ENCODE measurements around the gene SND1.

Gene SND1

DNA sequence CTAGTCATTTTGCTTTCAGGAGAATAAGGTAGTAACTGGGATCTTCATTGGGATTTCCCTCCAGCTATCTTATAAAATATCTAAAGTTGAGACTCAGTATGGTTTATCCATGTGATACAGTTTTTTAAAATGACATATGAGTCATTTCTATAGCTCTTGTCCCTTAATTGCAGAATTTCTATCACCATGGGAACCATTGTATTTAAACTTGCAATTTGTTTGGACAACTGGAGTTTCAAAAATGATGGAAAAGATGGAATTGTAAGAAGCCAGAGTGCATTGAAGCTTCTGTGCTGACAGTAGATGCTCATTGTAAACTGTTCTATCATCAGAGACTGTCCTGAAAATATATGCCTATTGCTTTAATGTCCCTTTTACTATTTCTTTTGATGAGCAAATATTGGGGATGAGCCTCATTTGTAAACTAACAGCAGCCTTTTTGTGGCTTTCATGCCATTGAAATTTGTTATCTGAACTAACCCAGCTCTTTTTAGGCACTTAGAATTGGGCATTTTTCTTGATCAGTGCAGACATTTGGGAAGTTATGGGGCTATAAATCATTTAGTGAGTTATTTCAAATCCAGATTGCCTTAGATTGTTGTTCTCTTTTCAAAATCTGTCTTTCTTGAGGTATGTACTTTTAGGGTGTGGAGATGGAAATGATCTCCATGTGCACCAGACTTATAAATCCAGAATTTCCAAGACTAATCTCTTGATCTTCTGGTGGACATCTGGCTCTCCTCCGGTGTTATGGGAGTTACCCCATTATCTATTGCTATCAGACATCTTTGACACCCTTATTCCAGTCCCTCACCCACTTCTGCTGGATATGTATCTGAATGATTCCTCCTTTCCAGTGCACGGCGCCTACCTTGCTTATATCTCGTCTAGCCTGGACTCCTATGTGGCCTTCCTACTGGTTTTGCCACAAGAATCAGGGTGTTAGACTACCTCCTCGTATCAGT, 159.0 kb downstream of the SND1 start (continued):
- TF ChIP-seq ZC3H10 (CRISPR knock-in tag; IDR thresholded peaks at IDR 0.05) (no peak), OSR1 (CRISPR knock-in tag; IDR thresholded peaks at IDR 0.05) (no peak), SNAI2 (CRISPR knock-in tag; IDR thresholded peaks at IDR 0.05) (no peak), ZFP30 (CRISPR knock-in tag; IDR thresholded peaks at IDR 0.05) (no peak), BACH2 (CRISPR knock-in tag; IDR thresholded peaks at IDR 0.05; ENCODE audit: borderline replicate concordance) (no peak), ZFP3 (CRISPR knock-in tag; IDR thresholded peaks at IDR 0.05) (no peak), ZNF8 (CRISPR knock-in tag; IDR thresholded peaks at IDR 0.05) (no peak), ZNF70 (CRISPR knock-in tag; IDR thresholded peaks at IDR 0.05) (no peak)
- TF ChIP-seq, protein P1, sequence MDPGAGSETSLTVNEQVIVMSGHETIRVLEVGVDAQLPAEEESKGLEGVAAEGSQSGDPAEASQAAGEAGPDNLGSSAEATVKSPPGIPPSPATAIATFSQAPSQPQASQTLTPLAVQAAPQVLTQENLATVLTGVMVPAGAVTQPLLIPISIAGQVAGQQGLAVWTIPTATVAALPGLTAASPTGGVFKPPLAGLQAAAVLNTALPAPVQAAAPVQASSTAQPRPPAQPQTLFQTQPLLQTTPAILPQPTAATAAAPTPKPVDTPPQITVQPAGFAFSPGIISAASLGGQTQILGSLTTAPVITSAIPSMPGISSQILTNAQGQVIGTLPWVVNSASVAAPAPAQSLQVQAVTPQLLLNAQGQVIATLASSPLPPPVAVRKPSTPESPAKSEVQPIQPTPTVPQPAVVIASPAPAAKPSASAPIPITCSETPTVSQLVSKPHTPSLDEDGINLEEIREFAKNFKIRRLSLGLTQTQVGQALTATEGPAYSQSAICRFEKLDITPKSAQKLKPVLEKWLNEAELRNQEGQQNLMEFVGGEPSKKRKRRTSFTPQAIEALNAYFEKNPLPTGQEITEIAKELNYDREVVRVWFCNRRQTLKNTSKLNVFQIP (CRISPR knock-in tag; IDR thresholded peaks at IDR 0.05; ENCODE audit: borderline replicate concordance, low read depth), result no peak

DNA sequence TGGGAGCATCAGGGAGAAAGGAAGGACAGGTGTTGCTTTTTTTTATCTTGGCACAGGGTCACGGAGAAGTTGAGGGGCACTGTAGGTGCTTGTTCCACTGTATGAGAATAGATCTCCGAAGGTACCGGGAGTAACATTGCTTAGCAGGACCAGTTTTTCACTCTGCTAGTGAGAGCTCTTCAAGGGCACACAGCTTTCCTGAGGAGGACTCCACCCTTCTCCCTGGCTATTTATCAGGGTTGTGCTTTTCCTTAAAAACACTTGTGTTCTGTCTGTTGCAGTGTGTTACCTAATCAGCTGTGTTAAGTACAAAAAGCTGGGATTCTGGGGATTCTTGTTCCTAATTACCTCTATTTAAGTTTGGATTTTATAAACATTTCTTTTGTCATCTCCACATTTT, 160.5 kb downstream of the SND1 start:
- no peak for ATAC-seq
- TF ChIP-seq, protein P2, sequence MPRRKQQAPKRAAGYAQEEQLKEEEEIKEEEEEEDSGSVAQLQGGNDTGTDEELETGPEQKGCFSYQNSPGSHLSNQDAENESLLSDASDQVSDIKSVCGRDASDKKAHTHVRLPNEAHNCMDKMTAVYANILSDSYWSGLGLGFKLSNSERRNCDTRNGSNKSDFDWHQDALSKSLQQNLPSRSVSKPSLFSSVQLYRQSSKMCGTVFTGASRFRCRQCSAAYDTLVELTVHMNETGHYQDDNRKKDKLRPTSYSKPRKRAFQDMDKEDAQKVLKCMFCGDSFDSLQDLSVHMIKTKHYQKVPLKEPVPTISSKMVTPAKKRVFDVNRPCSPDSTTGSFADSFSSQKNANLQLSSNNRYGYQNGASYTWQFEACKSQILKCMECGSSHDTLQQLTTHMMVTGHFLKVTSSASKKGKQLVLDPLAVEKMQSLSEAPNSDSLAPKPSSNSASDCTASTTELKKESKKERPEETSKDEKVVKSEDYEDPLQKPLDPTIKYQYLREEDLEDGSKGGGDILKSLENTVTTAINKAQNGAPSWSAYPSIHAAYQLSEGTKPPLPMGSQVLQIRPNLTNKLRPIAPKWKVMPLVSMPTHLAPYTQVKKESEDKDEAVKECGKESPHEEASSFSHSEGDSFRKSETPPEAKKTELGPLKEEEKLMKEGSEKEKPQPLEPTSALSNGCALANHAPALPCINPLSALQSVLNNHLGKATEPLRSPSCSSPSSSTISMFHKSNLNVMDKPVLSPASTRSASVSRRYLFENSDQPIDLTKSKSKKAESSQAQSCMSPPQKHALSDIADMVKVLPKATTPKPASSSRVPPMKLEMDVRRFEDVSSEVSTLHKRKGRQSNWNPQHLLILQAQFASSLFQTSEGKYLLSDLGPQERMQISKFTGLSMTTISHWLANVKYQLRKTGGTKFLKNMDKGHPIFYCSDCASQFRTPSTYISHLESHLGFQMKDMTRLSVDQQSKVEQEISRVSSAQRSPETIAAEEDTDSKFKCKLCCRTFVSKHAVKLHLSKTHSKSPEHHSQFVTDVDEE (CRISPR knock-in tag; IDR thresholded peaks at IDR 0.05), result no peak
- TF ChIP-seq, protein P3, sequence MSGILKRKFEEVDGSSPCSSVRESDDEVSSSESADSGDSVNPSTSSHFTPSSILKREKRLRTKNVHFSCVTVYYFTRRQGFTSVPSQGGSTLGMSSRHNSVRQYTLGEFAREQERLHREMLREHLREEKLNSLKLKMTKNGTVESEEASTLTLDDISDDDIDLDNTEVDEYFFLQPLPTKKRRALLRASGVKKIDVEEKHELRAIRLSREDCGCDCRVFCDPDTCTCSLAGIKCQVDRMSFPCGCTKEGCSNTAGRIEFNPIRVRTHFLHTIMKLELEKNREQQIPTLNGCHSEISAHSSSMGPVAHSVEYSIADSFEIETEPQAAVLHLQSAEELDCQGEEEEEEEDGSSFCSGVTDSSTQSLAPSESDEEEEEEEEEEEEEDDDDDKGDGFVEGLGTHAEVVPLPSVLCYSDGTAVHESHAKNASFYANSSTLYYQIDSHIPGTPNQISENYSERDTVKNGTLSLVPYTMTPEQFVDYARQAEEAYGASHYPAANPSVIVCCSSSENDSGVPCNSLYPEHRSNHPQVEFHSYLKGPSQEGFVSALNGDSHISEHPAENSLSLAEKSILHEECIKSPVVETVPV (CRISPR knock-in tag; IDR thresholded peaks at IDR 0.05), result no peak
- TF ChIP-seq ZNF565 (CRISPR knock-in tag; conservative IDR thresholded peaks at IDR 0.05; ENCODE audit: low read depth) (no peak), ISL1 (CRISPR knock-in tag; IDR thresholded peaks at IDR 0.05) (no peak), ZNF70 (CRISPR knock-in tag; IDR thresholded peaks at IDR 0.05) (no peak), SNAI2 (CRISPR knock-in tag; IDR thresholded peaks at IDR 0.05) (no peak), CSDC2 (CRISPR knock-in tag; IDR thresholded peaks at IDR 0.05) (no peak), PPARA (CRISPR knock-in tag; IDR thresholded peaks at IDR 0.05; ENCODE audit: borderline replicate concordance) (no peak)
- TF ChIP-seq, protein P4, sequence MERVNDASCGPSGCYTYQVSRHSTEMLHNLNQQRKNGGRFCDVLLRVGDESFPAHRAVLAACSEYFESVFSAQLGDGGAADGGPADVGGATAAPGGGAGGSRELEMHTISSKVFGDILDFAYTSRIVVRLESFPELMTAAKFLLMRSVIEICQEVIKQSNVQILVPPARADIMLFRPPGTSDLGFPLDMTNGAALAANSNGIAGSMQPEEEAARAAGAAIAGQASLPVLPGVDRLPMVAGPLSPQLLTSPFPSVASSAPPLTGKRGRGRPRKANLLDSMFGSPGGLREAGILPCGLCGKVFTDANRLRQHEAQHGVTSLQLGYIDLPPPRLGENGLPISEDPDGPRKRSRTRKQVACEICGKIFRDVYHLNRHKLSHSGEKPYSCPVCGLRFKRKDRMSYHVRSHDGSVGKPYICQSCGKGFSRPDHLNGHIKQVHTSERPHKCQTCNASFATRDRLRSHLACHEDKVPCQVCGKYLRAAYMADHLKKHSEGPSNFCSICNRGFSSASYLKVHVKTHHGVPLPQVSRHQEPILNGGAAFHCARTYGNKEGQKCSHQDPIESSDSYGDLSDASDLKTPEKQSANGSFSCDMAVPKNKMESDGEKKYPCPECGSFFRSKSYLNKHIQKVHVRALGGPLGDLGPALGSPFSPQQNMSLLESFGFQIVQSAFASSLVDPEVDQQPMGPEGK (CRISPR knock-in tag; IDR thresholded peaks at IDR 0.05; ENCODE audit: borderline replicate concordance), result no peak
- TF ChIP-seq, protein P1 (CRISPR knock-in tag; IDR thresholded peaks at IDR 0.05; ENCODE audit: borderline replicate concordance, low read depth), result no peak

DNA sequence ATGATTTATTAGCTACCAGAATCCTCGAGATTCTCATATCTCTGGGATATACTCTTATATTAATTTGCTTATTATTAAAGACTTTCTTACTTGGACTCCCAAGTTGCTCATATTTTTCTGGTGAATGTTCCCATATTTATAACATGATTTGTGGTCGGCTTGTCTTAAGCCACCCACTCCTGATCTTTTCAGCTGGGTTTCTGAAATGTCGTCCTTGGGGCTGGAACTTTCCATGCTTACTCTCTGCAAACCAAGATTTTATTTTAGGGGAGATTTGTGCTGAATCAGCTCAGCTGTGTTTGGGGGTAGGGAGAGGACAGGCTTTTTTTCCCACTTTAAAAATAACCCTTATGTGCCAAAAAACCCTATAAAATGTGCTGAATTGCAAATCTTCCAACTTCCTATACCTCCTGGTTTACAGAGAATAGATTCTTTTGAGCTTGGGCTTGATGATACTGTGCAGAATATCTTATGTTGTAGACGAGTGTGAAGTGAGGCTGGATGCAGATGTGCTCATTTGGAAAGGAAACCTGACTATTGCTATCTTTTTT, 162.1 kb downstream of the SND1 start:
- TF ChIP-seq ZNF565 (CRISPR knock-in tag; conservative IDR thresholded peaks at IDR 0.05; ENCODE audit: low read depth), result no peak
- TF ChIP-seq ISL1 (CRISPR knock-in tag; IDR thresholded peaks at IDR 0.05), result no peak
- TF ChIP-seq ZFP30 (CRISPR knock-in tag; IDR thresholded peaks at IDR 0.05), result no peak
- TF ChIP-seq, protein P4 (CRISPR knock-in tag; IDR thresholded peaks at IDR 0.05; ENCODE audit: borderline replicate concordance), result no peak
- no peak for TF ChIP-seq ZC3H10 (CRISPR knock-in tag; IDR thresholded peaks at IDR 0.05)

More for the DNA sequence above, 162.1 kb downstream of the SND1 start:
- ATAC-seq, result no peak
